HepG2 (cell line): ENCODE data around the gene SPAG9. TPM values are rescaled to one million over a fixed set of nuclear protein-coding genes. Genes with fewer than 3 reads are reported as not detected.

Experiments
- CAMTA2 ChIP-seq: sonication (generic); formaldehyde crosslinking; IDR thresholded peaks from 2 replicates; pipeline ENCODE4 v1.4.0; 2020; ENCODE audit warnings: mild to moderate bottlenecking, missing genetic modification reagents, borderline replicate concordance
- EP300 ChIP-seq, 3 experiments: sonication (generic) in 1 of 3; formaldehyde crosslinking in 1 of 3; IDR thresholded peaks; 2 replicates each; pipeline versions ENCODE4 v1.5.1 to v1.6.1; 2011 to 2020; ENCODE audit warnings: low read depth in 2 of 3, low read length in 2 of 3, borderline replicate concordance in 1 of 3, improper control_type of control experiment in 1 of 3, mild to moderate bottlenecking in 1 of 3, missing genetic modification reagents in 1 of 3, moderate library complexity in 1 of 3
- GATAD2A ChIP-seq: IDR thresholded peaks from 2 replicates; pipeline ENCODE4 v1.6.1; 2016
- JUND ChIP-seq: sonication (generic); formaldehyde crosslinking; IDR thresholded peaks from 2 replicates; pipeline ENCODE4 v1.8.0; 2022; ENCODE audit warnings: mild to moderate bottlenecking, missing genetic modification reagents
- MEF2D ChIP-seq: sonication (generic); formaldehyde crosslinking; IDR thresholded peaks from 2 replicates; pipeline ENCODE4 v1.5.1; 2020; ENCODE audit warnings: mild to moderate bottlenecking, missing genetic modification reagents
- MIER3 ChIP-seq: IDR thresholded peaks from 2 replicates; pipeline ENCODE4 v1.6.1; 2016; ENCODE audit warnings: missing compliant biosample characterization, borderline replicate concordance
- MZF1 ChIP-seq: sonication (generic); formaldehyde crosslinking; IDR thresholded peaks from 2 replicates; pipeline ENCODE4 v1.8.1; 2023; ENCODE audit warnings: mild to moderate bottlenecking, missing genetic modification reagents, borderline replicate concordance
- PRMT3 ChIP-seq: sonication (generic); formaldehyde crosslinking; IDR thresholded peaks from 2 replicates; pipeline ENCODE4 v1.8.1; 2022; ENCODE audit warnings: low read depth, mild to moderate bottlenecking, moderate library complexity, missing genetic modification reagents, borderline replicate concordance
- SAP130 ChIP-seq: IDR thresholded peaks from 2 replicates; pipeline ENCODE4 v1.6.1; 2016; ENCODE audit warnings: low read depth
- SMARCE1 ChIP-seq: fragments of 450-650 bp; IDR thresholded peaks from 2 replicates; pipeline ENCODE4 v1.6.1; 2017; ENCODE audit warnings: borderline replicate concordance
- SMYD3 ChIP-seq: sonication (generic); formaldehyde crosslinking; IDR thresholded peaks from 2 replicates; pipeline ENCODE4 v1.8.1; 2023; ENCODE audit warnings: mild to moderate bottlenecking, missing genetic modification reagents
- SRF ChIP-seq: IDR thresholded peaks from 2 replicates; pipeline ENCODE4 v1.6.1; 2011; ENCODE audit warnings: mild to moderate bottlenecking, low read depth, low read length, moderate library complexity
- SRSF9 ChIP-seq: fragments of 200-400 bp; formaldehyde crosslinking; IDR thresholded peaks from 2 replicates; pipeline ENCODE4 v1.6.1; 2018; ENCODE audit warnings: borderline replicate concordance, mild to moderate bottlenecking, low read depth, low read length; ENCODE audit not compliant: insufficient read depth, poor library complexity, severe bottlenecking
- SYNCRIP ChIP-seq: fragments of 200-400 bp; formaldehyde crosslinking; IDR thresholded peaks from 2 replicates; pipeline ENCODE4 v1.6.1; 2018; ENCODE audit warnings: mild to moderate bottlenecking, low read depth, low read length; ENCODE audit not compliant: insufficient read depth
- TAF15 ChIP-seq: fragments of 200-400 bp; formaldehyde crosslinking; IDR thresholded peaks from one replicate; pipeline ENCODE4 v1.6.1; 2018; ENCODE audit warnings: mild to moderate bottlenecking, low read depth, low read length; ENCODE audit not compliant: poor library complexity, severe bottlenecking
- TFE3 ChIP-seq: IDR thresholded peaks from 2 replicates; pipeline ENCODE4 v1.6.1; 2016
- TGIF2 ChIP-seq: IDR thresholded peaks from 2 replicates; pipeline ENCODE4 v1.6.1; 2016; ENCODE audit warnings: control low read depth, missing compliant biosample characterization
- THRA ChIP-seq: sonication (generic); formaldehyde crosslinking; IDR thresholded peaks from 2 replicates; pipeline ENCODE4 v1.4.0; 2020; ENCODE audit warnings: missing genetic modification reagents, borderline replicate concordance
- U2AF1 ChIP-seq: fragments of 200-400 bp; formaldehyde crosslinking; optimal IDR thresholded peaks from 2 replicates; pipeline ENCODE3; 2017; ENCODE audit warnings: mild to moderate bottlenecking, low read depth, low read length
- ZBTB46 ChIP-seq: sonication (generic); formaldehyde crosslinking; IDR thresholded peaks from 2 replicates; pipeline ENCODE4 v1.4.0; 2020; ENCODE audit warnings: mild to moderate bottlenecking, missing genetic modification reagents, borderline replicate concordance
- ZNF264 ChIP-seq: sonication (generic); formaldehyde crosslinking; IDR thresholded peaks from 2 replicates; pipeline ENCODE4 v1.4.0; 2020; ENCODE audit warnings: missing genetic modification reagents
- ZNF30 ChIP-seq: sonication (generic); formaldehyde crosslinking; IDR thresholded peaks from 2 replicates; pipeline ENCODE4 v1.5.0; 2020; ENCODE audit warnings: mild to moderate bottlenecking, missing genetic modification reagents
- ZNF510 ChIP-seq: sonication (generic); formaldehyde crosslinking; IDR thresholded peaks from 2 replicates; pipeline ENCODE4 v1.4.0; 2020; ENCODE audit warnings: low read depth, mild to moderate bottlenecking, missing genetic modification reagents
- ZNF598 ChIP-seq: sonication (generic); formaldehyde crosslinking; IDR thresholded peaks from 2 replicates; pipeline ENCODE4 v1.5.1; 2020; ENCODE audit warnings: mild to moderate bottlenecking, missing genetic modification reagents, borderline replicate concordance
- ZNF703 ChIP-seq: sonication (generic); formaldehyde crosslinking; IDR thresholded peaks from 2 replicates; pipeline ENCODE4 v1.5.1; 2020; ENCODE audit warnings: missing genetic modification reagents, mild to moderate bottlenecking, moderate library complexity, borderline replicate concordance
- ZNF792 ChIP-seq: IDR thresholded peaks from 2 replicates; pipeline ENCODE4 v1.6.1; 2016
- polyA plus RNA-seq, 8 experiments: library from polyadenylated mRNA; depleted of rRNA in 3 of 8; stranded (reverse) in 7 of 8; unstranded in 1 of 8; fragments of >200 nt; fragmentation: Illumina TruSeq in 4 of 8; extraction: Trizol in 4 of 8; gene quantifications; 2 replicates each; pipeline versions ENCODE4 v1.2.1 to v1.2.3, GENCODE V29; 2011 to 2016; ENCODE audit warnings: low read depth in 4 of 8, missing spikeins in 1 of 8, mixed read lengths in 1 of 8; ENCODE audit not compliant: insufficient read depth in 1 of 8
- total RNA-seq, 5 experiments: library from RNA; depleted of rRNA; stranded (reverse); fragments of >200 nt; fragmentation: Illumina TruSeq; extraction: Trizol; gene quantifications; 2 replicates each; pipeline ENCODE4 v1.2.3, GENCODE V29; 2016; ENCODE audit warnings: low read depth in 1 of 5

SPAG9 gene
- total and polyA plus RNA-seq, 2 of the 13 experiments (the other 11 are each of a cell fraction or from before 2014, with no cell fraction given): 43.2 to 78.6 TPM

GRCh38 chr17:51120739-51121619 lies at the start of gene SPAG9 (continued):
- TF ChIP-seq TFE3: 0 out of 2 replicates have a peak, but pooled peaks have one; percentile 14
- TF ChIP-seq ZNF703 (CRISPR knock-in tag): no peak
- TF ChIP-seq SMARCE1: no peak
- TF ChIP-seq MEF2D: peak; percentile 35; the same call in 1 of the 2 replicates
- TF ChIP-seq THRA: peak; percentile 20; the same call in 1 of the 2 replicates
- no peak for TF ChIP-seq SRF
- TF ChIP-seq ZNF598 (CRISPR knock-in tag): no peak
- TF ChIP-seq GATAD2A (CRISPR knock-in tag): peak; percentile 41
- TF ChIP-seq TAF15: no peak
- no peak for TF ChIP-seq ZNF264 (CRISPR knock-in tag)
- peak; percentile 65 for TF ChIP-seq ZNF510
- TF ChIP-seq SYNCRIP: no peak
- TF ChIP-seq U2AF1: no peak
- TF ChIP-seq SMYD3 (CRISPR knock-in tag): no peak
- TF ChIP-seq ZNF792: no peak
- TF ChIP-seq ZNF30 (CRISPR knock-in tag): no peak
- TF ChIP-seq MZF1: no peak
- no peak for TF ChIP-seq SRSF9
- TF ChIP-seq EP300 (IDR thresholded peaks at IDR 0.05; ENCODE audit: low read depth in 2 of 2, low read length in 2 of 2): peak in 1 of 2 experiments; percentile 68; a peak in 1 of 4 replicates
- no peak for TF ChIP-seq EP300 (CRISPR knock-in tag; IDR thresholded peaks at IDR 0.05; ENCODE audit: borderline replicate concordance)
- TF ChIP-seq PRMT3 (CRISPR knock-in tag): no peak
- TF ChIP-seq ZBTB46 (CRISPR knock-in tag): no peak
- TF ChIP-seq TGIF2 (CRISPR knock-in tag): no peak; the same call in 1 of the 2 replicates
- no peak for TF ChIP-seq CAMTA2
- no peak for TF ChIP-seq JUND (CRISPR knock-in tag)
- TF ChIP-seq MIER3 (CRISPR knock-in tag): no peak; the same call in 1 of the 2 replicates
- peak; percentile 69 for TF ChIP-seq SAP130 (CRISPR knock-in tag)
